Fibroblast of mammary gland (primary cell): ENCODE data around the gene NIP7.

Experiments used
- DNase-seq: peaks from one replicate; pipeline ENCODE4 v3.0.0-alpha.2; 2010; ENCODE audit warnings: low read depth
- H3K4me3 ChIP-seq: 2 replicates; pipeline ENCODE4 v1.5.1; 2011; ENCODE audit warnings: low read depth, mild to moderate bottlenecking, low read length, moderate library complexity; ENCODE audit not compliant: control insufficient read depth
- TF ChIP-seq, protein P1 (sequence below): conservative IDR thresholded peaks from 2 replicates; pipeline ENCODE4 v1.5.1; 2011; ENCODE audit warnings: low read depth, low read length, inconsistent platforms; ENCODE audit not compliant: control insufficient read depth, insufficient read depth

The NIP7 gene

GRCh38 chr16:69344171-69344570, 4.6 kb downstream of the NIP7 start:
- H3K4me3 ChIP-seq: no peak overlapping the region
- no peak for DNase-seq
- TF ChIP-seq, protein P1, sequence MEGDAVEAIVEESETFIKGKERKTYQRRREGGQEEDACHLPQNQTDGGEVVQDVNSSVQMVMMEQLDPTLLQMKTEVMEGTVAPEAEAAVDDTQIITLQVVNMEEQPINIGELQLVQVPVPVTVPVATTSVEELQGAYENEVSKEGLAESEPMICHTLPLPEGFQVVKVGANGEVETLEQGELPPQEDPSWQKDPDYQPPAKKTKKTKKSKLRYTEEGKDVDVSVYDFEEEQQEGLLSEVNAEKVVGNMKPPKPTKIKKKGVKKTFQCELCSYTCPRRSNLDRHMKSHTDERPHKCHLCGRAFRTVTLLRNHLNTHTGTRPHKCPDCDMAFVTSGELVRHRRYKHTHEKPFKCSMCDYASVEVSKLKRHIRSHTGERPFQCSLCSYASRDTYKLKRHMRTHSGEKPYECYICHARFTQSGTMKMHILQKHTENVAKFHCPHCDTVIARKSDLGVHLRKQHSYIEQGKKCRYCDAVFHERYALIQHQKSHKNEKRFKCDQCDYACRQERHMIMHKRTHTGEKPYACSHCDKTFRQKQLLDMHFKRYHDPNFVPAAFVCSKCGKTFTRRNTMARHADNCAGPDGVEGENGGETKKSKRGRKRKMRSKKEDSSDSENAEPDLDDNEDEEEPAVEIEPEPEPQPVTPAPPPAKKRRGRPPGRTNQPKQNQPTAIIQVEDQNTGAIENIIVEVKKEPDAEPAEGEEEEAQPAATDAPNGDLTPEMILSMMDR: no peak

DNA sequence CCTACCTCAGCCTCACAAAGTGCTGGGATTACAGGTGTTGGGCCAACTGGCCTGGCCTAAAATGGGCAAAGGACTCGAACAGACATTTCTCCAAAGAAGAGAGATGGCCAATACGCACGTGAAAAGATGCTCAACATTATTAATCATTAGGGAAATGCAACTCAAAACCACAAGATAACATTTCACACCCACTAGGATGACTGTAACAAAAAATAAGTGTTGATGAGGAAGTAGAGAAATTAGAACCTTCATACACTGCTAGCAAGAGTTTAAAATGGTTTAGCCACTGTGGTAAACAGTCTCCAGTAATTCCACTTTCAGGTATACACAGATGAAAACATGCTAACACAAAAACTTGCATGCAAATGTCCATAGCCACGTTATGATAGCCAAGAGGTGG, 6.4 kb downstream of the NIP7 start:
- no peak overlapping the region for H3K4me3 ChIP-seq
- no peak for DNase-seq
- TF ChIP-seq, protein P1: no peak

DNA sequence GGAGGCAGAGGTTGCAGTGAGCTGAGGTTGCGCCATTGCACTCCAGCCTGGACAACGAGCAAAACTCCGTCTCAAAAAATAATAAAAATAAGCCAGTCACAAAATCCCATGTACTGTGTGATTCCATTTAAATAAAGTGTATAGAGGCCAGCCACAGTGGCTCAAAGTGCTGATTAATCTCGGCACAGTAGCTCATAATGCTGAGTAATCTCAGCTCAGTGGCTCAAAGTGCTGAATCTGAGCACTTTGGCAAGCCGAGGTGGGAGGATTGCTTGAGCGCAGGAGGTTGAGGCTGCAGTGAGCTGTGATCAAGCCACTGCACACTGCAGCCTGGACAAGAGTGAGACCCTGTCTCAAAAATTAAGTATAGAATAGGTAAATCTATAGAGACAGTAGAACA, 7.1 kb downstream of the NIP7 start:
- TF ChIP-seq, protein P1: no peak
- no peak for DNase-seq
- no peak overlapping the region for H3K4me3 ChIP-seq

GRCh38 chr16:69348222-69348621, 8.7 kb downstream of the NIP7 start:
- TF ChIP-seq, protein P1: no peak
- no peak for DNase-seq
- H3K4me3 ChIP-seq: no peak overlapping the region

DNA sequence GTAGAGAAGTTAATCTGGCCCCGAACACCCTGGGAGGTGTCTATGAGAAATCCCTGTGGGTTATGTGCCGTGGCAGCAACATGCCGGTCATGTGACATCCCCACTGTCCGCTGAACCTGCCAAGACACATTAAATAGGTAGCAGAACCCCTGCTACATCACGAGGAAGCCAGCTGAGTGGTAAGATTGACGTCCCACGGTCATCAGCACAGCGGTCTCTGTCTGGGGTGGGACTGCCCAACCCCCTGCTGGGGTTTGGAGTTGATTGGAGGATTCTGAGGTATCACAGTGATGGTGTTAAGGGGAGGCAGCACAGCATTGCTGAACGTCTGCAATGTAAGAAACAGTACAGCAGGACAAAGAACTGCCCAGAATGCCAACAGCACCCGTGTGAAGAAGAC, 10.0 kb downstream of the NIP7 start:
- TF ChIP-seq, protein P1: no peak
- no peak for DNase-seq
- no peak overlapping the region for H3K4me3 ChIP-seq

DNA sequence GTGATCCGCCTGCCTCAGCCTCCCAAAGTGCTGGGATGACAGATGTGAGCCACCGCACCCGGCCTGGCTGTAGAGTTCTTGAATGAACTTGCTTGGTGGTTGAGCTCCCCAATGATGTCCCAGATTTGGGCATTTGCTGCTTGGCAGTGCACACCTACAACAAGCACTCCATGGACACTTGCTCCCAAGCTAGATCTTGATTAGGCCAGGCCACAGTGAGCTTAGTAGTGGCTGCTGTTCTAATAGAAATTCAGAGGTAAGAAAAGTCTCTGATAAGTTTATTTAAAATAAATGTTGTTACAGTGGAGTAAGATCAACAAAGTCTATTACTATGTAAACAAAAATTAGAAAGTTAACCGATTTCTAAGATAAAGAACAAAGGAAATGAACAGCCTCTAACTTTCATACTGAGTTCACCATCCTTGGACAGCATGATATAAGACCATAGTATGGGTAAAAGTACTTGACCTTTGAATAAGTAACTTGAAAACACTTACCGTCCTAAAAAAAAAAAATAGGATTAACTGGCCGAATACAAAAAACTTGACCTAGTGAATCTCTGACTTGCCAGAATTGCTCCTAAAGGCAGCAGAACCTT, 11.1 kb downstream of the NIP7 start:
- DNase-seq: no peak
- H3K4me3 ChIP-seq: no peak overlapping the region
- TF ChIP-seq, protein P1: no peak
